Measurements from ENCODE around the gene LANCL3. TPM values are rescaled to one million over a fixed set of nuclear protein-coding genes. Genes with fewer than 3 reads are reported as not detected.

Gene LANCL3
- polyA plus RNA-seq, 1 experiment: 0.01 TPM

DNA sequence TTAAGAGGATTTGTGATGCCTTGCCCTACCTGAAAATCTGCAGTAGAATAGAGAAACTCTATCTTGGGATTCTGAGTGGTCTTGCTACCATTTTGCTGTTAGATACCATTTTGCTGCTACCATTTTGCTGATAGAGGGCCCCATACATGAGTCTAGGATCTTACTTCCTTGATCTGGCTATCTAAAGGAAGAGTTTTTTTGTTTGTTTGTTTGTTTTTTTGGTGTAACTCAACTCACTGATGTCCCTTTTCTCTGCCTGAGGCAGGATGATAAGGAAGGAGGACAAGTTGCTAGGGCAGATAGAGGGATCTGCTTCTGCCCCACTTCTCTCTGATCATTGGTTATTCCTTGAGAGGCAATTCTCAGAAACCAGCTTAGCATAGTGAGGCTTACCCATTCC is 145.1 kb downstream of the LANCL3 start:
- Histone ChIP-seq H3K4me3 (ENCODE audit: low read depth, low read length) (no peak overlapping the region), H3K27ac (ENCODE audit: low read depth, low read length) (no peak overlapping the region), H3K27me3 (ENCODE audit: control insufficient read depth, insufficient read depth, low read length) (no peaks in the 10 kb centered on the region), H3K9me3 (ENCODE audit: control insufficient read depth, insufficient read depth, low read length) (no peaks in the 10 kb centered on the region)
- TF ChIP-seq, protein P1, sequence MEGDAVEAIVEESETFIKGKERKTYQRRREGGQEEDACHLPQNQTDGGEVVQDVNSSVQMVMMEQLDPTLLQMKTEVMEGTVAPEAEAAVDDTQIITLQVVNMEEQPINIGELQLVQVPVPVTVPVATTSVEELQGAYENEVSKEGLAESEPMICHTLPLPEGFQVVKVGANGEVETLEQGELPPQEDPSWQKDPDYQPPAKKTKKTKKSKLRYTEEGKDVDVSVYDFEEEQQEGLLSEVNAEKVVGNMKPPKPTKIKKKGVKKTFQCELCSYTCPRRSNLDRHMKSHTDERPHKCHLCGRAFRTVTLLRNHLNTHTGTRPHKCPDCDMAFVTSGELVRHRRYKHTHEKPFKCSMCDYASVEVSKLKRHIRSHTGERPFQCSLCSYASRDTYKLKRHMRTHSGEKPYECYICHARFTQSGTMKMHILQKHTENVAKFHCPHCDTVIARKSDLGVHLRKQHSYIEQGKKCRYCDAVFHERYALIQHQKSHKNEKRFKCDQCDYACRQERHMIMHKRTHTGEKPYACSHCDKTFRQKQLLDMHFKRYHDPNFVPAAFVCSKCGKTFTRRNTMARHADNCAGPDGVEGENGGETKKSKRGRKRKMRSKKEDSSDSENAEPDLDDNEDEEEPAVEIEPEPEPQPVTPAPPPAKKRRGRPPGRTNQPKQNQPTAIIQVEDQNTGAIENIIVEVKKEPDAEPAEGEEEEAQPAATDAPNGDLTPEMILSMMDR (IDR thresholded peaks at IDR 0.05; ENCODE audit: low read depth, low read length): no peak
- ChIA-PET POLR2A (no interaction called here), CTCF (no interaction called here)
- no peak for DNase-seq (ENCODE audit: low read depth, low spot score)

DNA sequence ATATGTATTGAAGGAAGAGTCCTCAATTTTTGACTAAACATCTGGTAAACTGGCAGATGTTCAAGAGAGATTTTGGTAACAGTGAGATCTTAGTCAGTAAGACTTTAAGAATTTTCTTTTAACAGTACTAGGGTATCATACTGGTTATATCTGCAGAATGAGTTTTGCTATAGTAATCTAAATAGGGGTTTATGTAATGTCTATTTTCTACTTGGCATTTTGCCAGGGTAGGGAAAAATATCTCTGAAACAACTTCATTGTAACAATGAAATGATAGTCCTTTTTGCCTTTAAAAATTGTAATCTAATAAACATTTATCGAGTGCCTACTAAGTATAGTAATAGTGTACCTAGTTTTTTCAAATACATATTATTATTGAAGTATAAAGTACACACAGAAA is 146.2 kb downstream of the LANCL3 start:
- Histone ChIP-seq H3K27me3 (ENCODE audit: control insufficient read depth, insufficient read depth, low read length) (no peaks in the 10 kb centered on the region), H3K4me3 (ENCODE audit: low read depth, low read length) (no peak overlapping the region), H3K9me3 (ENCODE audit: control insufficient read depth, insufficient read depth, low read length) (no peaks in the 10 kb centered on the region), H3K27ac (ENCODE audit: low read depth, low read length) (no peak overlapping the region)
- no peak for DNase-seq (ENCODE audit: low read depth, low spot score)
- ChIA-PET POLR2A (no interaction called here), CTCF (no interaction called here)
- TF ChIP-seq, protein P1 (IDR thresholded peaks at IDR 0.05; ENCODE audit: low read depth, low read length): no peak

- CTCF ChIA-PET: no interaction called here
- POLR2A ChIA-PET: no interaction called here
- Histone ChIP-seq H3K9me3 (ENCODE audit: control insufficient read depth, insufficient read depth, low read length) (no peaks in the 10 kb centered on the region), H3K27ac (ENCODE audit: low read depth, low read length) (no peak overlapping the region), H3K4me3 (ENCODE audit: low read depth, low read length) (no peak overlapping the region), H3K27me3 (ENCODE audit: control insufficient read depth, insufficient read depth, low read length) (no peaks in the 10 kb centered on the region)
- DNase-seq (ENCODE audit: low read depth, low spot score): no peak
- TF ChIP-seq, protein P1 (IDR thresholded peaks at IDR 0.05; ENCODE audit: low read depth, low read length): no peak
Observed at GRCh38 chrX:37722595-37722994, 151.1 kb downstream of the LANCL3 start.

DNA sequence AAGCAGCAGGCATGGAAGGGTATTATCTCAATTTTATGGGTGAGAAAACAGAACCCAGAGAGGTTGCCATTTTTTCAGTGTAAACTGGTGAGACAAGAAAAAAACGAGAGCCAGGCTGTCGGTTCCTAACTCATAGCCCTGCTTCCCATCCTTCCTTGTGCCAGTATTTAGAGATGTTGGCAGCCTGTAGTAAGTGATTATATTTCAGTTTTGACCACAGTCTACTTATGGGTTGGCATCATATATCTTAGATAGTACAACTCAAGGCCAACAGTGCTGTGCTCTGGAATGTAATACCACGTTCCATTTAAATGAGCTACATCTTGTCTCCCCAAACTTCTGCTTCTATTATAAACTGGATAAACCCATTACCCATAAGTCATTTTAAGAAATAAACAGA is 154.9 kb downstream of the LANCL3 start:
- no peak overlapping the region for H3K4me3 ChIP-seq (ENCODE audit: low read depth, low read length)
- ChIA-PET POLR2A (no interaction called here), CTCF (interaction anchor here (0.6 kb wide), 1 partner anchor 557 kb away, joined by 3 read pairs; no protein-coding TSS in a partner anchor)
- no peak for DNase-seq (ENCODE audit: low read depth, low spot score)
- TF ChIP-seq, protein P1 (IDR thresholded peaks at IDR 0.05; ENCODE audit: low read depth, low read length): no peak
- H3K27ac ChIP-seq (ENCODE audit: low read depth, low read length): no peak overlapping the region
- no peaks in the 10 kb centered on the region for H3K27me3 ChIP-seq (ENCODE audit: control insufficient read depth, insufficient read depth, low read length)
- no peaks in the 10 kb centered on the region for H3K9me3 ChIP-seq (ENCODE audit: control insufficient read depth, insufficient read depth, low read length)

Other genes with a start within 250 kb of the LANCL3 start
- gene PRRG1, start 222.3 kb upstream of the LANCL3 start, polyA plus RNA-seq (2011; rRNA removed): 28.6 and 39.3 TPM in 2 replicates
- 0.07 and 0.11 TPM in 2 replicates for gene XK, start 114.1 kb downstream of the LANCL3 start, polyA plus RNA-seq (2011; rRNA removed)
- 0.02 TPM in 1 of 2 replicates, not detected in the other for gene CYBB, start 208.4 kb downstream of the LANCL3 start, polyA plus RNA-seq (2011; rRNA removed)